HEK293 (cell line): ENCODE results near the gene APOLD1.

Experiments used
- CTCF ChIA-PET: fragments of 350-600 bp; formaldehyde crosslinking; extraction: SDS; loops from one replicate; lab custom pipeline; 2021; ENCODE audit warnings: antibody characterized with exemption; lab: Yijun Ruan, JAX
- POLR2A ChIA-PET: fragments of 300-600 bp; formaldehyde crosslinking; extraction: SDS; loops from one replicate; lab custom pipeline; 2020; ENCODE audit warnings: antibody characterized with exemption, inconsistent platforms; lab: Yijun Ruan, JAX
- H3K27ac ChIP-seq: fragments of 200-500 bp; sonication (Bioruptor generic); 2 replicates; pipeline ENCODE4 v1.5.1; 2014; ENCODE audit warnings: low read depth, low read length, control low read depth, inconsistent platforms; ENCODE audit errors: extremely low read depth
- H3K36me3 ChIP-seq, 2 experiments: fragments of 200-500 bp in 1 of 2; sonication (Bioruptor generic) in 1 of 2; 1 replicate in 1 of 2; 2 replicates in 1 of 2; pipeline ENCODE4 v1.5.1; 2014 to 2017; ENCODE audit warnings: inconsistent platforms in 2 of 2, low read length in 2 of 2; ENCODE audit not compliant: control insufficient read depth in 2 of 2, insufficient read depth in 1 of 2
- H3K4me1 ChIP-seq: fragments of 200-500 bp; sonication (Bioruptor generic); 2 replicates; pipeline ENCODE4 v1.5.1; 2014; ENCODE audit warnings: mild to moderate bottlenecking, low read length, inconsistent platforms; ENCODE audit not compliant: control insufficient read depth, insufficient read depth
- H3K4me3 ChIP-seq: 2 replicates; pipeline ENCODE4 v1.5.1; 2011; ENCODE audit warnings: low read depth, mild to moderate bottlenecking, control low read depth, low read length, moderate library complexity
- H3K9me3 ChIP-seq: fragments of 200-500 bp; sonication (Bioruptor generic); 2 replicates; pipeline ENCODE4 v1.5.1; 2014; ENCODE audit warnings: low read depth, low read length, inconsistent platforms; ENCODE audit not compliant: control insufficient read depth, insufficient read depth
- KLF9 ChIP-seq: fragments of 450-650 bp; formaldehyde crosslinking; IDR thresholded peaks from 2 replicates; pipeline ENCODE4 v1.5.1; 2016; ENCODE audit warnings: missing biosample characterization, missing genetic modification characterization, low read depth
- SCRT1 ChIP-seq: fragments of 450-650 bp; formaldehyde crosslinking; IDR thresholded peaks from 2 replicates; pipeline ENCODE4 v1.5.1; 2016; ENCODE audit warnings: missing biosample characterization, missing genetic modification characterization, borderline replicate concordance
- SCRT2 ChIP-seq: fragments of 450-650 bp; formaldehyde crosslinking; IDR thresholded peaks from 2 replicates; pipeline ENCODE4 v1.5.1; 2016; ENCODE audit warnings: missing biosample characterization, missing genetic modification characterization
- ZBTB17 ChIP-seq: fragments of 450-650 bp; formaldehyde crosslinking; IDR thresholded peaks from 2 replicates; pipeline ENCODE4 v1.5.1; 2016; ENCODE audit warnings: missing biosample characterization, missing genetic modification characterization
- ZEB2 ChIP-seq: fragments of 450-650 bp; formaldehyde crosslinking; IDR thresholded peaks from 2 replicates; pipeline ENCODE4 v1.5.1; 2016; ENCODE audit warnings: missing biosample characterization, missing genetic modification characterization
- ZFP69B ChIP-seq: fragments of 450-650 bp; formaldehyde crosslinking; IDR thresholded peaks from 2 replicates; pipeline ENCODE4 v1.5.1; 2016; ENCODE audit warnings: missing biosample characterization, missing genetic modification characterization
- ZNF211 ChIP-seq: fragments of 450-650 bp; formaldehyde crosslinking; IDR thresholded peaks from 2 replicates; pipeline ENCODE4 v1.5.1; 2016; ENCODE audit warnings: low read depth, missing biosample characterization, missing genetic modification characterization
- ZNF223 ChIP-seq: fragments of 450-650 bp; formaldehyde crosslinking; IDR thresholded peaks from 2 replicates; pipeline ENCODE4 v1.5.1; 2016; ENCODE audit warnings: missing biosample characterization, missing genetic modification characterization
- ZNF280D ChIP-seq: fragments of 450-650 bp; formaldehyde crosslinking; IDR thresholded peaks from 2 replicates; pipeline ENCODE4 v1.5.1; 2016; ENCODE audit warnings: missing biosample characterization, missing genetic modification characterization
- ZNF426 ChIP-seq: fragments of 450-650 bp; formaldehyde crosslinking; IDR thresholded peaks from 2 replicates; pipeline ENCODE4 v1.5.1; 2017; ENCODE audit warnings: missing biosample characterization, missing genetic modification characterization, mild to moderate bottlenecking, inconsistent platforms, moderate library complexity
- ZNF433 ChIP-seq: fragments of 450-650 bp; formaldehyde crosslinking; IDR thresholded peaks from 2 replicates; pipeline ENCODE4 v1.5.1; 2016; ENCODE audit warnings: missing biosample characterization, missing genetic modification characterization, low read depth
- ZNF548 ChIP-seq: fragments of 450-650 bp; formaldehyde crosslinking; IDR thresholded peaks from 2 replicates; pipeline ENCODE4 v1.5.1; 2016; ENCODE audit warnings: missing biosample characterization, missing genetic modification characterization
- ZNF623 ChIP-seq: fragments of 450-650 bp; formaldehyde crosslinking; IDR thresholded peaks from 2 replicates; pipeline ENCODE4 v1.5.1; 2016; ENCODE audit warnings: missing biosample characterization, missing genetic modification characterization
- ZNF626 ChIP-seq: fragments of 450-650 bp; sonication (Bioruptor Pico); formaldehyde crosslinking; IDR thresholded peaks from 2 replicates; pipeline ENCODE4 v1.5.1; 2018; ENCODE audit warnings: missing biosample characterization, missing genetic modification characterization, inconsistent platforms
- ZNF658 ChIP-seq: fragments of 450-650 bp; formaldehyde crosslinking; IDR thresholded peaks from 2 replicates; pipeline ENCODE4; 2016; ENCODE audit warnings: missing biosample characterization, missing genetic modification characterization
- ZNF664 ChIP-seq: fragments of 450-650 bp; formaldehyde crosslinking; IDR thresholded peaks from 2 replicates; pipeline ENCODE4 v1.5.1; 2016; ENCODE audit warnings: missing biosample characterization, missing genetic modification characterization
- ZNF701 ChIP-seq: fragments of 450-650 bp; formaldehyde crosslinking; IDR thresholded peaks from 2 replicates; pipeline ENCODE4 v1.5.1; 2016; ENCODE audit warnings: missing biosample characterization, missing genetic modification characterization
- ZNF777 ChIP-seq: fragments of 450-650 bp; formaldehyde crosslinking; IDR thresholded peaks from 2 replicates; pipeline ENCODE4 v1.5.1; 2017; ENCODE audit warnings: missing biosample characterization, missing genetic modification characterization, borderline replicate concordance
- TF ChIP-seq, protein P1 (sequence below): fragments of 450-650 bp; formaldehyde crosslinking; IDR thresholded peaks from 2 replicates; pipeline ENCODE4 v1.5.1; 2016; ENCODE audit warnings: missing biosample characterization, missing genetic modification characterization
- TF ChIP-seq, protein P2 (sequence below): fragments of 450-650 bp; formaldehyde crosslinking; IDR thresholded peaks from 2 replicates; pipeline ENCODE4 v1.5.1; 2016; ENCODE audit warnings: missing biosample characterization, missing genetic modification characterization
- TF ChIP-seq, protein P3 (sequence below): fragments of 450-650 bp; formaldehyde crosslinking; IDR thresholded peaks from 2 replicates; pipeline ENCODE4 v1.5.1; 2016; ENCODE audit warnings: missing biosample characterization, missing genetic modification characterization

The APOLD1 gene

DNA sequence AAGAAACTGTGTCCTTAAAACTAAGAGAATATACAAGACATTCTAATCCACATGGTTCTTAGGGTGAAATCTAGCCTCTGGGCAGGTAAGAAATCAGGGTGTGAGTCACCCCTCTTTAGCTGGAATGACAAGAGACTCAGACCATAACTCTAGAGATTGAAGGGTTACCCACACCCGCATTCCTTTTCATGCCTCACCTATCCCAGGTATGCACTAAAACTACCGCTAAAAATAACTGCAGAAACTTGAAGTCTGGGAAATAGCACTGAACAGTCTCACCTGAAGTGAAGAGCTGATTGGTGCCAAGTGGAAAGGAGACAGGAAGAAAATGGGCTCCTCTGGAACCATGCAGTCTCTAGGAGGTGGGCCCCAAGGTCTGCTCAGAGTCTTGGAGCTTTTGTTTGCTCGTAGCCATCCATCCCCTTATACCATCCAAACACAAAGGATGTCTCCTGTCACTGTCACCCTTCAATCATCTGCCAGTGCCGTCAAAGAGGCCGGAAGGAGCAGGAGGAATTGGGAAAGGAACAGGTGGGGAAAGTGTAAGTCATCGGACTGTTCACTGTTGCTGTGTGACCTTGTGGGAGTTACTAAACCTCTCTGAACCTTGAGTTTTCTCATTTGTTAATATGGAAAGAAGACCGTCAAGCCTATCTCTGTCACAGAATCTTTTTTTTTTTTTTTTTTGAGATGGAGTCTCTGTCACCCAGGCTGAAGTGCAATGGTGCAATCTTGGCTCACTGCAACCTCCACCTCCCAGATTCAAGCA, 50.1 kb downstream of the APOLD1 start:
- H3K27ac ChIP-seq: no peak overlapping the region
- H3K9me3 ChIP-seq: no peaks in the 10 kb centered on the region
- CTCF ChIA-PET: interaction anchor here (0.6 to 5.0 kb wide), 7 partner anchors 20 to 377 kb away, joined by 3 to 44 read pairs (median 4); partner anchors contain the start of genes DDX47 and GPRC5A
- peaks cover 9 to 29% of the 10 kb centered on the region in 2 experiments; a peak in 2 of 3 replicates for H3K36me3 ChIP-seq
- no peak overlapping the region for H3K4me3 ChIP-seq
- peaks cover 24% of the 10 kb centered on the region for H3K4me1 ChIP-seq
- POLR2A ChIA-PET: interaction anchor here (0.6 to 1.4 kb wide), 2 partner anchors 17 to 55 kb away, joined by 3 read pairs; partner anchors contain the start of gene GPRC5A
- TF ChIP-seq ZNF280D (tag by site-specific recombination) (no peak), ZNF623 (tag by site-specific recombination) (no peak), ZEB2 (tag by site-specific recombination) (0 out of 2 replicates have a peak, but pooled peaks have one; percentile 31), ZFP69B (tag by site-specific recombination) (peak; percentile 18; the same call in 1 of the 2 replicates)
- TF ChIP-seq, protein P1, sequence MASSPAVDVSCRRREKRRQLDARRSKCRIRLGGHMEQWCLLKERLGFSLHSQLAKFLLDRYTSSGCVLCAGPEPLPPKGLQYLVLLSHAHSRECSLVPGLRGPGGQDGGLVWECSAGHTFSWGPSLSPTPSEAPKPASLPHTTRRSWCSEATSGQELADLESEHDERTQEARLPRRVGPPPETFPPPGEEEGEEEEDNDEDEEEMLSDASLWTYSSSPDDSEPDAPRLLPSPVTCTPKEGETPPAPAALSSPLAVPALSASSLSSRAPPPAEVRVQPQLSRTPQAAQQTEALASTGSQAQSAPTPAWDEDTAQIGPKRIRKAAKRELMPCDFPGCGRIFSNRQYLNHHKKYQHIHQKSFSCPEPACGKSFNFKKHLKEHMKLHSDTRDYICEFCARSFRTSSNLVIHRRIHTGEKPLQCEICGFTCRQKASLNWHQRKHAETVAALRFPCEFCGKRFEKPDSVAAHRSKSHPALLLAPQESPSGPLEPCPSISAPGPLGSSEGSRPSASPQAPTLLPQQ (tag by site-specific recombination): peak; percentile 32; the same call in 1 of the 2 replicates
- TF ChIP-seq, protein P2, sequence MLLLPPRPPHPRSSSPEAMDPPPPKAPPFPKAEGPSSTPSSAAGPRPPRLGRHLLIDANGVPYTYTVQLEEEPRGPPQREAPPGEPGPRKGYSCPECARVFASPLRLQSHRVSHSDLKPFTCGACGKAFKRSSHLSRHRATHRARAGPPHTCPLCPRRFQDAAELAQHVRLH (tag by site-specific recombination): peak; percentile 80

DNA sequence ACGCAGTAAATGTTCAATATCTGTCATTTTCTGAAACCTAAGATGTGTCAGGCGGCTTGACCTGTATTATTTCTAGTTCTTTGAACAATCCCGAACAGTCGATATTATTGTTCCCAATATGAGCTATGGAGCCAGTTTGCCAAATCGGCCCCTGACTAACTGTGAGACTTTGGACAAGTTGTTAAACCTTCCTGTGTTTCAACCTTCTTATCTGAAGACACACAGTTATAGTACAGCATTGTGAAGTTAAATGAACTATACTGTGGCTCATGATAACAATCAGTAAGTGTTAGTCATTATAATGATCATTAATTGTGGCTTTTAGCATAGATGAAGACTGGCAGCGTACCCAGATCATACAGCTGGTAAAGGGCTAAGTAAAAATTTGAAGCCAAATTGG, 51.1 kb downstream of the APOLD1 start:
- H3K36me3 ChIP-seq: peaks cover 8 to 23% of the 10 kb centered on the region in 2 experiments; a peak in 2 of 3 replicates
- no peak overlapping the region for H3K4me3 ChIP-seq
- POLR2A ChIA-PET: interaction anchor here (0.8 to 2.2 kb wide), 7 partner anchors 10 to 111 kb away, joined by 3 to 14 read pairs (median 5); partner anchors contain the start of gene GPRC5A
- no peak overlapping the region for H3K27ac ChIP-seq
- TF ChIP-seq ZNF664 (tag by site-specific recombination): 0 out of 2 replicates have a peak, but pooled peaks have one; percentile 34
- no peak for TF ChIP-seq SCRT2 (tag by site-specific recombination)
- TF ChIP-seq KLF9 (tag by site-specific recombination): no peak
- TF ChIP-seq ZNF701 (tag by site-specific recombination): no peak
- TF ChIP-seq ZNF658: no peak
- no peak for TF ChIP-seq ZNF223 (tag by site-specific recombination)
- CTCF ChIA-PET: interaction anchor here (0.6 to 5.0 kb wide), 25 partner anchors 10 to 419 kb away, joined by 3 to 44 read pairs (median 5); partner anchors contain the start of genes DDX47 and GPRC5A
- H3K9me3 ChIP-seq: no peaks in the 10 kb centered on the region
- peaks cover 24% of the 10 kb centered on the region for H3K4me1 ChIP-seq

DNA sequence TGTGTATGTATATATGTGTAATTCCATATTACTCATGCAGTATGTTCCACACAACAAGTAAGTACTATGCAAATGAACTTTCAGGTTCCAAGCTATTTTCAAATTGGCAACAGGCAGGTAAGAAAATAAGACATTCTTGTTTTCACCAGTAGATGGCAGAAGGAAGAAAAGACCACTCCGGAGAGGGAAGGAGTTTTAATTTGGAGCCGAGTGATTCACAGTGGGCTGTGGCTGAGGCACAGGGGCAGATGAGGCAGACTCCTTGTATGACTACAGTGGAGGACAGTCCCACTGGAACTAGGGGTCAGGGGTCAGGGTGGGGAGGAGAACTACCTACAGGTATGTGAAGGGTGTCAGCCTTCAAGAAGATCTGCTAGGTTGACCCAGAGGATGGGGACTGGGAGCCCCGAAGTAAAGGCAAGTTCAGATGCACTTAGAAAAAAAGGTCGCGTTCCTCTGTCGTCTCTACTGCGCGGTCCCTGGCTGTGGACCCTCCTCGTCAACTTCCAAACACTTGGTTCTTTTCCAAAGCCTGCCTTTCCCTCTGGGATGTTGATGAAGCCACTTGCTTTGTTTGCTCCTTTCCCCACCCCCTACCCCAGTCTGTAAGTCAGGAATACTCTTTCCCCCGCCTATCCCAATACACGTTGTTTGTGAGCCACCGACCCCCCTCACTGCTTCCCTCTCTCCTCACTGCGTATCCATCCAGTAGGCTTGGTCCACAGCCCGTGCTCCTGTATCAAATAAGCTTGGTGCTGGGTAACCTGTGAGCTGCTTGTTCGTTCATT, 51.8 kb downstream of the APOLD1 start:
- Histone ChIP-seq H3K36me3 (peaks cover 5 to 18% of the 10 kb centered on the region in 2 experiments; a peak in 1 of 3 replicates), H3K4me3 (no peak overlapping the region), H3K4me1 (peaks cover 24% of the 10 kb centered on the region), H3K9me3 (no peaks in the 10 kb centered on the region), H3K27ac (peak overlapping the region; percentile 22; the same call in 1 of the 2 replicates)
- CTCF ChIA-PET: interaction anchor here (0.6 to 5.0 kb wide), 33 partner anchors 10 to 1441 kb away, joined by 3 to 44 read pairs (median 4); partner anchors contain the start of genes DDX47 and GPRC5A
- POLR2A ChIA-PET: interaction anchor here (0.5 to 2.2 kb wide), 11 partner anchors 11 to 341 kb away, joined by 3 to 14 read pairs (median 4); partner anchors contain the start of gene GPRC5A
- TF ChIP-seq ZNF433 (no peak), ZNF548 (tag by site-specific recombination) (no peak), ZNF211 (tag by site-specific recombination) (no peak), ZNF626 (tag by site-specific recombination) (no peak), ZNF777 (tag by site-specific recombination) (no peak), SCRT1 (peak; percentile 96), ZNF426 (tag by site-specific recombination) (no peak), ZBTB17 (0 out of 2 replicates have a peak, but pooled peaks have one; percentile 26), ZFP69B (tag by site-specific recombination) (peak; percentile 27; the same call in 1 of the 2 replicates)
- TF ChIP-seq, protein P3, sequence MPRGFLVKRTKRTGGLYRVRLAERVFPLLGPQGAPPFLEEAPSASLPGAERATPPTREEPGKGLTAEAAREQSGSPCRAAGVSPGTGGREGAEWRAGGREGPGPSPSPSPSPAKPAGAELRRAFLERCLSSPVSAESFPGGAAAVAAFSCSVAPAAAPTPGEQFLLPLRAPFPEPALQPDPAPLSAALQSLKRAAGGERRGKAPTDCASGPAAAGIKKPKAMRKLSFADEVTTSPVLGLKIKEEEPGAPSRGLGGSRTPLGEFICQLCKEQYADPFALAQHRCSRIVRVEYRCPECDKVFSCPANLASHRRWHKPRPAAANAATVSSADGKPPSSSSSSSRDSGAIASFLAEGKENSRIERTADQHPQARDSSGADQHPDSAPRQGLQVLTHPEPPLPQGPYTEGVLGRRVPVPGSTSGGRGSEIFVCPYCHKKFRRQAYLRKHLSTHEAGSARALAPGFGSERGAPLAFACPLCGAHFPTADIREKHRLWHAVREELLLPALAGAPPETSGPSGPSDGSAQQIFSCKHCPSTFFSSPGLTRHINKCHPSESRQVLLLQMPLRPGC: no peak
